Globus pallidus (tissue), 1 donor: Measurements from ENCODE around the gene RBL1.

ENCODE experiments used
- DNase-seq: peaks from one replicate; pipeline ENCODE4 v3.0.0-alpha.2; 2015; ENCODE audit warnings: low spot score

Gene RBL1

GRCh38 chr20:36950414-36951197 is 145.2 kb downstream of the RBL1 start:
- DNase-seq: peak; percentile 21
